GM21423 (cell line): ENCODE data around the gene DLST.

Source experiments
- ATAC-seq: cut with Tn5 transposase; IDR thresholded peaks from one replicate; pipeline ENCODE4 v1.9.1; 2021; ENCODE audit warnings: mild to moderate bottlenecking, moderate library complexity; ENCODE audit not compliant: unreplicated experiment

DLST gene

DNA sequence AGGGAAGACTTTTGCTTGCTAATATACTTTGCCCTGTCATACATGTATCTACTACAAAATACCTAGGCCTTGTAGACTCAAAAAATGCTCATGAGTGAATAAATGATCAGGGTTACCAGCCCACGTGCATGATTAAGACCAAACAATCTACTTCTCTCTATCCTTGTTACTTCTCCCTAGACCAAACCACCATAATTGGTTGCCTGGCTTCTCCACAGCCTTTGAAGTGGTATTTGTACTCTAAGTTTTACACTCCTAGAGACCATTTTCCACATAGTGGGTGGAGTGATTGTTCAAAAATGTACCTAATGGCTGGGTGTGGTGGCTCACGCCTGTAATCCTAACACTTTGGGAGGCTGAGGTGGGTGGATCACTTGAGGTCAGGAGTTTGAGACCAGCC, 55.5 kb downstream of the DLST start:
- no peak for ATAC-seq

DNA sequence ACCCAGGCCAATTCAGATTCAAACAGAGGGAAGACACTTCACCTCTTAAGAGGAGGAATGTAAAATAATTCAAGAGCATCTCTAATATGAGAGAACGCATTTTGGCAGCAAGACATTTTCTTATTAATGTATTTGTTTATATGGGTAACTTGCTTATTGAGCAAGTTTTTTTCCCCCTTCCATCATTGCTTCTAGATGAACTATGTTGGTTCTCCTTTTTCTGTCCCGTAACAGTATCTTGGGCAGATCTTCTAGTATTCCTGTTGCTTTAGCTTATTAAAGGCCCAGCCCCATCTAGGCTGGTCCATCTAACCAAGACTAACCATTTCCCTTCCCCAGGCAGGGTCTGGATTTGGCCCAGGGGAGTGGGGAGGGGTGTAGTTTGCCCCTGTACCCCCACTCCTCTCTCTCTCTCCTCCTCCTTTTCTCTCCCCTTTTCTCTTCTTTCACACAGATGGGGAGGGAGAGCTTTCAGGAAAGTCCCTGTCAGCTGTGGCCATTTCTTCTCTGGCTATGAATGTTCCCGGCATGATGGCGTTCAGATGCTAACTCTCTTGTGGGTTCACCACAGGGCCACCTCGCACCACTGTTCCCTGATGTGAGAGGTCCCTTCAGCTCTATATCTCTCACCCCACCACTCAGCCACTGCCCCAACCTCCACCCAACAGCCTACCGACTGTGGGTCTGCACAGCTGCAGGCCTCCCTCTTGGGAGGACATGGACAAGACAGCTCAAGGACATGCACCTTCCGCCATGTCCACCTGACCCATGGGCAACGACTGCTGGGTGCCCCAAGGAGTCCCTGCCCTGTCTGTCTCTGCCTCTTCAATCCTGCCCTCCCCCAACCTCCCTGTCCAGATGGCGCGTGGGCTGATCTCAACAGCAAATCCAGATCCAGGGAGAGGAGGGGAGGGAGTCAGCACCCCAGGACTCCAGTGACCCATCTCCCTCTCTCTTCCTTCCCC, 57.1 kb downstream of the DLST start:
- no peak for ATAC-seq

DNA sequence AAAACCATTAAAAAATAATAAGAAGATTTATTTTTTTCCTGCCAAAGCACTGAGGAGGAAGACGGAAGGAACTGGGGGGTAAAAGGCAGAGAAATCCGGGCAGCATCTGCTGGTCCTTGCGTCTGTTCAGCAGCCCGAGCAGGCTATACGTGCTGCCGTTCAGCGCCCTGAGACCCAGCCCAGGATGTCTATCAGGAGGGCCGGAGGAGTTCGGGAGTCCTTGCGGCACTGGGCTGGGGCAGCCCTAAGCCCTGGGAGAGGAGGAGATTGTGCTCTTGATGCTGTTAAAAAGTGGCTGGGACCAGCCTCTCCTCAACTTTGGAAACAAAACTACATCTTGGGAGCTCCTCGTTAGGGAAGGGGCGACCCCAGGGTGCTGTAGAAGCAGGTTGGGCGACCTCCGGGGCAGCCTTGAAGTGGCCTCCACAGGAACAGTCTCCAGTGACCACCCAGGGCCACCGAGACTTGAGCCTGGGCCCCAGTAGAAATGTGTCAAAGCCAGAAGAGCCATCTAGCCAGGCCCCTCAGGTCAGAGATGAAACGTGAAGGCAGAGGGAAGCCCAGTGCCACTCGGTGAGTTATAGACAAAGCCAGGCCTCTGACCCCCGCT, 59.3 kb downstream of the DLST start:
- no peak for ATAC-seq

DNA sequence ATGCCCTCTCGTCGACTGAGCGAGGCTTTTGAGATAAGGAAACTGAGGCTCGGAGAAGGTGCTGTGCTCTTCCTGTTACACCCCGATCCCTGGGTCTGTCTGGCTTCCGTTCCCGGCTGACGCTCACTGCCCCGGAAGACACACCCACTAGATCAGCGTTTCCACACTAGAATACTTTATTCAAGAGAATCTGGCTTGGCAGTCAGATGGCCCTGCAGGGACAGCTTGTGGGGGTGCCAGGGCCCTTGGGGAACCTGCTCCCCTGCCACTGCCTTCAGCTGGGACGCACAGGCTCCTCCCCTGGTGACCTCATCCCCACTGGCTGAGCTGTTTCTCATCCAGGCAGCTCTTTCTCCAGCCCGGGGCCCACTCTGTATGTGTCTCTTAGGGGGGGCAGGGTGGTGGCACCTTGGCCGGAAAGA, 60.0 kb downstream of the DLST start:
- ATAC-seq = peak; percentile 36

DNA sequence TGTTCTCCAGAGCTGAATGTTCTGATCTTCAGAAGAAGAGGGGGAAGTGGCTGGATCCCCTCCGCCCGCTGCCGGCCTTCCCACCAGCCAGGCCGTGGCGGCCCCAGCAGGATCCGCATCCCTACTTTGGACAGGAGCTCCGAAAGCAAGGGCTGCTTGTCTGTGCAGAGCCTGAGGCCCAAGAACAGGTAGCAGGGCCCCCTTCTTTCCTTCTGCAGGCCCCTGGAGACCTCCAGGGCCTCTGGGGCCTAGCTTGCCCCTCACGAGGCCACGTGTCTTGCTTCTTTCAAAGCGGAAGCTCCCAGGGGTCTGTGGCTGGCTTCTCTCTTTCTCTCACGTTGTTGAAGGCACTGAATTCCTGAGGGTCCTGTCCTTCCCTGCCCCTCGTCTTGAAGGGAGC, 60.5 kb downstream of the DLST start:
- no peak for ATAC-seq

DNA sequence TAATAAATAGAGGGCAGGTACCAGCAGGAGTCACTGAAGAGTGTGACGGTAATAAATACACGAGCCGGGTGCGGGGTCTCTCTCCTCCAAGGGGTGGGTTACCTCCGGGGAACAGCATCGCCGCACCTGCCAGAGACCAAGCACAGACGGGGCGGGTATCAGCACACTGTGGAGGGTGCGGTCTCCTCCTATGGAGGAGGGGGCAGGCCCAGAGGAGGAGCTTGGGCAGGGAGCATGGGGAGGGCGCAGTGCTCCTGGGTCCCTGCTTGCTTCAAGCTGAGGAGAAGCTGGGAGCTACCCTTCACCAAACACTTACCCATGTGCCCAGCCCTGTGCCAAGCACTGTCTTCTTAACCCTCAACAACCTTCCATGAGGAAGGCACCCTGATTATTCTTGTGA, 60.9 kb downstream of the DLST start:
- ATAC-seq = no peak

DNA sequence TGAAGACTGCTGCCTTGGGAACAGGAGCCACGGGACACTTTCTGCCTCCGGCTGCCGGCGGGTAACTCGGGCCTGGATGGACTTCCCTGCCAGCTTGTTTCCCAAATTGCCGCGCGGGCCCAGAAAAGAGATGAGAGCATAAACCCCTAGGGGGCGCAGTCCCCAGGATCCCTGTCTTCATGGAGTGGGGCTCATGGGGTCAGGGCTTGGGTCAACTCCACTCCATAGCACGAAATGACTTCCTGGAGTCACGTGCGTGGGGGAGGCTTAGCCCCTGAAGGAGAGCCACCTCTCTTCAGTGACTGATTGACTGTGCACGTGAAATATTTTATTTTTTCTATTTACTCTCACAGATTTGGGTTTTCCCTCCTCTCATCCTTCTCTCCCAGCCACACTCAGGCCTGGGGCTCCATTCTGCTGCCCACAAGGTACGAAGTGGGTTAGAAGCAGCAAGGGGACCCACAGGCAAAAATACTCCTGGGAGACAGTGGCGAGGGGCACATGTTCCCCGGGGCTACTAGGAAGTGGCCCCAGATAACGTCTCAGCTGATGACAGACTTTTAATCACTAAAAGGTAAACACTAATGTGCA, 63.6 kb downstream of the DLST start:
- ATAC-seq = no peak

DNA sequence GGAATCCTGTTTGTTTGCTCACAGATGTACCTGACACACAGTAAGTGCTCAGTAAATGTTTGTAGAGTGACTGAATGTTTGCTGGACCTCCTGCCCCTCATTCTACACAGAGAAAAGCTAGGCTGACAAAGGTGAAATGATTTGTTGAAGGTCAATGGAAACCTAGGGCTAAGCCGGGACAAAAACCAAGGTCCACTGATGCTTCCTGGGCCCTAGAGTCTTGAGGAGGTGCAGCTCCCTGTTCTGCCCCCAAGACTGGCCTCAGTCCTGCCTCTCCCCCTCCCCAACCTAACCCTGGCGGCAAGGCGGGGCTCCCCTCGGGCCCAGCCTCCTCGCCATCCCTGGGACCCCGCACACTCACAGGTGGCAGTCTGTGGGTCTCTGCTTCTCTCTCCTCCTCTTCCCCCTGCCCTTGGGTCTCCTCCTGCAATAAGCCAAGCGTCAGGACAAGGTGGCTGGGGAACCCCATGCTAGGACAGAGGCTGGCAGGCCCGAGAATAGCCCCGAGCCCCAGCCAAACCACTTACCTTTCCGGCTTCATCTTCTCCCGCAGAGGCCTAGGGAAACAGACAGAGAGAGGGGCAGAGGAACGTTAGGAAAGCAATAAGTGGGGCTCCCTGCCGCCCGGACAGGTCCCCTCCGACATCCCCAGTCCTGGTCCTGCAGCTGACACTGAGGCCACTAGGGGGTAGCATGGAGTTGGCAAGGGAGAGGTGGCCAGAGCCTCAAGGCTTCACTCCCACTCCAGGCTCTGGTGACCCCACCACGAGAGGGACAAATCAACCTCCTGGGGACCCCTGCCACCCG, 64.3 kb downstream of the DLST start:
- peak; percentile 39 for ATAC-seq

DNA sequence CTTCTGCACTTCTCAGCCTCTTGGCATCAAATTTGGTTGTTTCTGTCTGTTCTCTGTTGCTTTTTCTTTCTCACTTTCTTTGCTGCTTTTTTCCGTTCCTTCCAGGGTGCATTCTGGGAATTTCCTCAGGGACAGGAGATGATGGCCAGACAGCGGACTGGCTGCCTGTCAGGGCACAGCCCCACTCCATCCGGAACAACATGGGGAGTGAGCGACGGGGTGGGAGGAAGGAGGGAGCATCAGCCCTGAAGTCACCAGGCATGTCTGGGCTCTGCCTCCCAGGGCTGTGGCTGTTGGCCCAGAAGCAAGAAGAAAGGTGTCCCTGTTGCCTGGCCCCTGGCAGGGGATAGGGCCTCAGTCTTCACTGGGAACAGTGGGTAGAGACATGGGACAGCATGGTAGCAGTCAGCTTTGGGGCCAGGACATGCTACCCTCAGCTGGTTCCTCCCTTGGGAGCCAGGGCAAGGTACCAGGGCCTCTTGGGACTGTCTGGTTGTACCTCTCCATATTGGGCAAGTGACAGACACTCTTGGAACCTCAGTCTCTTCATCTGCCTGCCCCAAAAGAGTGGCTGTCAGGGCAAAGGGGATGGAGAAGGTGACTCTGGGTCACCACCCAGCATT, 65.1 kb downstream of the DLST start:
- ATAC-seq = no peak

DNA sequence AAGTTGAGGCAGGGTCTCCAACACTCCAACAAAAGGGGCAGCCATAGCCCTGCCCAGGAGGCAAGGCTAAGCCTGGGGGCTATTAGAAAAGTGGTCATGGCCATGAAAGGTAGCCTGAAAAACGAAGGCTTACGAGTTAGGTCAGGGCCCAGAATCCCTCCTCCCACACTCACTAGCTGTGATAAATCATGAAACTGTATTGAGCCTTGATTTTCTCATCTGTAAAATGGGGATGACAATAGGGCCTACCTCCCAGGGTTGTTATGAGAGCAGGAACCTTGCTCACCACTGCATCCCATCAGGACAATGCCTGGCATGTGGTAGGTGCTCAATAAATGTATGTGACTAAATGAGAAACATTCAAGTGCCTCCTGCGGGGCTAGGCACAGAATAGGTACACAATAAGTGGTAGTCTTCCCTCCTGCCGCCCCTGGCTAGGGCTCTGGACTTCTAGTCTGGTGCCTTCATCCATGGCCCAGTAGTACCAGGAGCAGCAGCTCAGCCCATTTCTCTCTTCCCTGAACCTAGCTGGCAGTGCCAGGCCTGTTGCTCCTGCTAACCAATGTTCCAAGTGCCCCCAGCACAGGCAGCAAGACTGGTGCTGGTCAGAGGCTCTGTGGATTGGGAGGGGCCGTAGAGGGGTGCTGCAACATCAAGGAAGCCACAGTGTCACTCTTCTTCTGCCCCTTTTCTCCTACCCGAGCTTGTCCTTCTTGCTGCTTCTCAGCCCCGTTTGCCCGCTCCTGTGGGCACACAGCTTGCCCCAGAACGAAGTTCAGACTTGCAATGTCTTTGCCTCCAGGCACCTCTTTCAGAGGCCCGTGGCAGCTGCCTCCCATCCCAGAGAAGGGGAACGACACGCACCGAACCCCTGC, 65.9 kb downstream of the DLST start:
- no peak for ATAC-seq

DNA sequence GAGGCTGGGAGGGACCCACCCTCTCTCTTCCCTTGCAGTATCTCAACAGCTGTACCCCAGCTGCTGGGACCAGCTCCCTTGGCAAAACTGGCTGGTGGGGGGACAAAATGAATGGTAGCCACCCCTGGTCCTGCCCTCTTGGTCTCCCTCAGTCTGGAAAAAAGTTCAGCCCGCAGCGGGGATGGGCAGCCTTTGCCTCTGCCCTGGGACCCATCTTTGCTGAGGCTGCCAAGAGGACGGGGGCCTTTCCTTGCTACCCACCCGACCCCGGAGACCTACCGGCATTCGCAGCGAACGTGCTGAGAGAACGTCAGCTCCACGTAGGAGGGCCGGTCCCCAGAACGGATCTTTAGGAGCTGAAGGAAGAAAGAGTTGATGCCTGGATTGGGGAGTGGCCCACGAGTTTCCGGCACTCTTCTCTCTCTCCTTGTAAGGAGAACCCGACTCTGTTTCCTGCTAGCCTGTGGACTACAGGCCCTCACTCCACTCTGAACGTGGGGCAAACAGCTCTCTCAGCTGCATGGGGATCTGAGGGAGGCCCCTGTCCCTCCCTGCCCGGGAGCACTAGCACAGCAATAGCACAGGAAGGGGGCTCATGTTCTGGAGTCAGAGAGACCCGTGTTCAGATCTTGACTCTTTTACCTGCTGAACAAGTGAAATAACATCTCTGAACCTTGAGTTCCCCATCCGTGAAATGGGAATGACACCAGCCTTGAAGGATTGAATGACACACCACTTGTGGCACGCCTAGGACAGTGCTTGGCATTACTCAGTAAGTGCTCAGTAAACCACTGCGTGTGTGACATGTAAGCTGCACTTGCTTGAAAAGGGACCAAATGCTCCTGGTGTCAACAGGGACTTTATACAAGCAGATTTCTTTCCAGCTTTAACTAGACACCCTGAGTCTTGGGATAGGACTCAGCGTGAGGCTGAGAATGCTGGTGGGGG, 66.8 kb downstream of the DLST start:
- ATAC-seq = no peak

DNA sequence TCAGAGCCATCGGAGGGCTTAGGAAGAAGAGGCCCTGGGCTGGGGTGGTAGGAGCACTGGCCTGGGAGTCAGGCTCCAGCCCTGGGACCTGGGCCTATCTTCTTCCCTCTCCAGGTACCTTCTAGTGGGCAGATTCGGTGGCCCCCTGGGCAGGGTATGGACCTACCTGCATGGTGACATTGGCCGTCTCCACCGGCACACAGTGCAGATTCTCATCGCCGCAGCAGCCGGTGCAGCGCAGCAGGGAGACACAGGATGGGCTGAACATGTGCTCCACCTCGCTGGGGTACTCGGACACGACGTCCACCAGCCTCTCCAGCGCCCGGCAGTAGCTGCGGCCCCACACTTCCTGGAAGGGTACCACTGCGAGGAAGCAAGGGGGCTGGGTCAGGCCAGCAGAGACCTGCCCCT, 67.5 kb downstream of the DLST start:
- ATAC-seq = no peak

DNA sequence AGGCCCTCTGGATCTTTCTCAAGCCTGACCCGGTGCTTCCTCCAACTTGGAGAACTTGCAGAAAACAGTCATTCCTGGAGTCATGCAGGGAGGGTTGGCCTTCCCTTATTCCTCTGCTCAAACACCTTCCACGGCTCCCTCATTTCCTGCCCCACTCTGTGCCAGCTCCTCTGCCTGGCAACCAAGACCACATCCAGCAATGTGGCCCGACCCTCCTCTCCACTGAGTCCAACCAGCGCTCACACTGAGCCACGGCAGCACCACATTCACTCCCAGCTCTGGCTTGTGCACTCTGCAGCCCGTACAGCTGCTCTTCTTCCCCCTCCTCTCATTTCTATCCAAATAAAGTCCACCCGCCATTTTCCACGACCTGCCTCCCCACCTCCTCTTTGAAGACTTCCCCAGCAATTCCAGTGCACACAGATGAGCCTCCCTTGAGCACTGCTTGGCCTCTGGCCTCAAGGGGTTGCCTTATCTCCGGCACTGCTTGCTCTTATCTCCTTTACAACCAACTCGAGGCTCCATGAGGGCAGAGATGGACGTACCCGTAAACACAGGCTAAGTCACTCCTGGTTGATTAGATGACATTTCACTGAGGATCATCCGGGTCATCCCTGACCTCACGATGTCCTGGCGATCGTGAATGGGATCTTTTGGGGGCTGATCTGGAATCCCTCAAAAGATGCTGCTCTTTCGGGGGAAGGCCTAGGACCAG, 68.3 kb downstream of the DLST start:
- no peak for ATAC-seq

DNA sequence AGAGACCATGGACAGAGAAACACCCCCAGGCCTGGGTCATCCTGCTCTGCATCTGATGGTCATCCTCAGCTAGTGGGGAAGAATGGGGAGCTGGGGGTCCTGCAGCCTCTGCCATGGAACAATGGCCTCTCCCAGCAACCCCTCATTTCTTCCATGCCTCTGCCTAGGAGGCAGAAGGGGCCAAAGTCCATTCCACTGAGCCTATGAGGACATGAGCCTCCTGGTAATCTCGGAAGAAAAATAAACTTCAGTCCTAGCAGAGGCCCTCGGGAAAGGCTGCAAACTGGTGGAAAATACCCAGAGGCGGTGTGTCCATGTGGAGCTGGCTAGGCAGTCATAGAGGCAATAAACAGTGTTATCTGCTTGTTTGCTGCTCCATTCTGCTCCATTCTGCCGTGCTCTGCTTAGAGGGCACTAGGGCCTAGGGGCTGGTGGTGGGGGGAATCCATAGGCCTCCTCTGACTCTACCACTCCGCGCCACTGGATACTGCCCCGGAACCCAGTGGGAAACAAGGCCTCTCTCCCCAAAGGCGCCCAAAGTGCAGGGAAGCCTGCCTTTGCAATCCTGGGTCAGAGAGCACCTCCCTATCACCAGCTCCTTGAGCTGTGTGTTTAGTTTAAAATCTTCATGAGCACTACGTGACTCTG, 69.2 kb downstream of the DLST start:
- no peak for ATAC-seq

DNA sequence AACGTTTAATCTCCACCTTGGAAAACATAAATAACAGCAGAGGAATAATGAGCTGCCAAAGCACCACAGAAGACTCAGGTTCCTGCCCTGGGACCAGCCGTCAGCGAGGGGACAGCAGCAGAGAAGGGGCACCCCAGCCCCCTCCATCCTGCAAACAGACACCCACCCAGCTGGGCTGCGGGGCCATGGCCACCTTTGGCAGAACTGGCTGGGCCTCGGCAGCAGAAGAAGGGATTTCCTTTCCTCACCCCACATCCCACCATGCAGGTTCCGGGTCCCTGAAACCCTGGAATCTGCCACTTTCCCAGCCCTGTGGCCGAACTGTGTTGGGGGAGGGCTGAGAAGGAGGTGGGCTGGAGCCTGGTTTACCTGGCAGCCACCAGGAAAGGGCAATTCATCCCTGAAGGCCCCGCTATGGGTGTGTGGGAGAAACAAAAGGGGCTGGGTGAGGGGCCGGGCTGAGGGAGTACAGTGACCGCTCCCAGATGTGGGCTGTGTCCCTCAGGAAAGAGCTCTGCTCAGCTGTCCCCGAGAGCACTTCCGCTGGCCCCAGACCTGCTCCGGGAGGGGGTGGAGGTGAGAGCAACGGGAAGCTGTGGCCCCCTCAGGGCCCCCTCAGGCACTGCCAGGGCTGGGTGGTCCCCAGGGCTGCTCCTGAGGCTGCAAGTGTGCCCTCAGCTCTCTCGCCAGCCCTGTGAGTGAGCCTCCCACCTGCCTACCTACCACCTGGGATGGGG, 69.9 kb downstream of the DLST start:
- no peak for ATAC-seq

DNA sequence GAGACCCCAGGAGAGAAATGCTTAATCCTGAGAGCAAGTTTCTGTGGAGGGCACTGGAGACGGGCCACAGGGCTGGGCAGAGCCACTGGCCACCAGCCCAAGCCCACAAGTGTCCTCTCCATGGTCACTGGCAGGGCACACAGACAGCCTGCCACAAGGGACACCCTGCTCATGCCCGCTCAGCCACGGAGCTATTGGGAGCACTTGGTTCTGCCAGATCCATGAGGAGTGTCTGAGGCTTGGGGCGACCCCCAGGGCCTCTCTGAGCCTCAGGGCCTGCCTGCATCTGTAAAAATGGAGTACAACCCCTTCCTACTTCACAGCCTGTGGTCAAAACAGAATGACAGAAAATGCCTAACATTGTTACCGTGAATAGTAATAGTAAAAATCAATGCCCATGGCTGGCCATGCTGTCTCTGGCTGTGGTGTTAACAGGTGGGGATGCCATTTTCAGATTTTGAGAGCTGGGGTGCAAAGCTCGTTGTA, 70.5 kb downstream of the DLST start:
- no peak for ATAC-seq
